Prostate gland (tissue), 2 donors: ENCODE data around the gene OR2H1. TPM values are rescaled to one million over a fixed set of nuclear protein-coding genes. Genes with fewer than 3 reads are reported as not detected.

Source experiments
- DNase-seq: peaks from one replicate; pipeline ENCODE4 v3.0.0-alpha.2; 2019; ENCODE audit warnings: low spot score
- H3K27ac ChIP-seq, 2 donors: fragments of 200-600 bp; sonication (generic); 2 replicates each; pipeline ENCODE4 v1.5.1; 2017 to 2019
- H3K27me3 ChIP-seq: fragments of 200-600 bp; sonication (generic); replicated peaks from 2 replicates; pipeline ENCODE4 v1.5.1; 2019; ENCODE audit not compliant: insufficient read depth
- H3K36me3 ChIP-seq, 2 donors: fragments of 200-600 bp; sonication (generic); 1 replicate in 1 of 2; 2 replicates in 1 of 2; pipeline versions ENCODE4 v1.5.1 to v1.8.1; 2017 to 2019
- H3K4me1 ChIP-seq: fragments of 200-600 bp; sonication (generic); replicated peaks from 2 replicates; pipeline ENCODE4 v1.5.1; 2019
- H3K4me3 ChIP-seq, 2 donors: fragments of 200-600 bp; sonication (generic); 2 replicates each; pipeline ENCODE4 v1.5.1; 2017 to 2019
- H3K9me3 ChIP-seq: fragments of 200-600 bp; sonication (generic); 2 replicates; pipeline ENCODE4 v1.5.1; 2017
- POLR2A ChIP-seq: fragments of 450-650 bp; IDR thresholded peaks from one replicate; pipeline ENCODE4 v1.6.1; 2016; ENCODE audit warnings: antibody characterized with exemption, mild to moderate bottlenecking
- POLR2AphosphoS5 ChIP-seq: sonication (generic); formaldehyde crosslinking; IDR thresholded peaks from one replicate; pipeline ENCODE4 v1.6.1; 2017; ENCODE audit warnings: antibody characterized with exemption
- WGBS: methylation state at CpG from one replicate; pipeline ENCODE4 v1.1.5; 2018; 5-methylcytosine and 5-hydroxymethylcytosine counted together
- intact Hi-C: fragments of 100-400 bp; cut with DNase I; formaldehyde crosslinking; loops from one replicate; pipeline ENCODE4 v1.14.2; 2022
- total RNA-seq, 2 donors: library from RNA; depleted of rRNA; stranded (reverse); fragments of >200 nt; gene quantifications; one replicate each; pipeline ENCODE4 v1.1.0, GENCODE V29; 2016
- TF ChIP-seq, protein P1 (sequence below), 4 experiments: fragments of 200-600 bp in 2 of 4; fragments of 450-650 bp in 2 of 4; sonication (generic) in 2 of 4; IDR thresholded peaks; 1 replicate in 3 of 4; 2 replicates in 1 of 4; pipeline ENCODE4 v1.5.1; 2016 to 2019; ENCODE audit warnings: antibody characterized with exemption in 4 of 4, mild to moderate bottlenecking in 2 of 4, moderate library complexity in 2 of 4

The OR2H1 gene
- total RNA-seq, 2 donors from 2014 or later, result 1.1 TPM; not detected in 1

DNA sequence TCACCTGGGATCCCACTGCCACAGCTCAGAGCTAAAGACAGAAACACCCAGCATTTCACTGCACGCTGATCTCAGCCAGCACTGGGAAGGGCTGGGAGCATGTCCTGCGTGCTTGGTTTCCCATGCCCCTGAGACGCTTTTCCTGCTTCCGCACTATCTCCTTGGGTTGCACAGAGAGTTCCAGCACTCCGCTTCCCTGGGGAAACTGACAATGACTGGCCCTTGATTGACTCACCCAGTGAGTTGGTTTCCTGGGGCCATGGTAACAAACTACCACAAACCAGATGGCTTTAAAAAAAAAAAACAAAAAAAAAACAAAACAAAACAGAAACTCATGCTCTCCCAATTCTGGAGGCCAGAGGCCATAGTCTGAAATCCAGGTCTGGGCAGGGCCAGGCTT, 45.6 kb downstream of the OR2H1 start:
- no peak for DNase-seq
- WGBS, result 90% methylated on average over 5 of the region's 5 CpGs
- intact Hi-C loops, result no loop called here
- TF ChIP-seq, protein P1, sequence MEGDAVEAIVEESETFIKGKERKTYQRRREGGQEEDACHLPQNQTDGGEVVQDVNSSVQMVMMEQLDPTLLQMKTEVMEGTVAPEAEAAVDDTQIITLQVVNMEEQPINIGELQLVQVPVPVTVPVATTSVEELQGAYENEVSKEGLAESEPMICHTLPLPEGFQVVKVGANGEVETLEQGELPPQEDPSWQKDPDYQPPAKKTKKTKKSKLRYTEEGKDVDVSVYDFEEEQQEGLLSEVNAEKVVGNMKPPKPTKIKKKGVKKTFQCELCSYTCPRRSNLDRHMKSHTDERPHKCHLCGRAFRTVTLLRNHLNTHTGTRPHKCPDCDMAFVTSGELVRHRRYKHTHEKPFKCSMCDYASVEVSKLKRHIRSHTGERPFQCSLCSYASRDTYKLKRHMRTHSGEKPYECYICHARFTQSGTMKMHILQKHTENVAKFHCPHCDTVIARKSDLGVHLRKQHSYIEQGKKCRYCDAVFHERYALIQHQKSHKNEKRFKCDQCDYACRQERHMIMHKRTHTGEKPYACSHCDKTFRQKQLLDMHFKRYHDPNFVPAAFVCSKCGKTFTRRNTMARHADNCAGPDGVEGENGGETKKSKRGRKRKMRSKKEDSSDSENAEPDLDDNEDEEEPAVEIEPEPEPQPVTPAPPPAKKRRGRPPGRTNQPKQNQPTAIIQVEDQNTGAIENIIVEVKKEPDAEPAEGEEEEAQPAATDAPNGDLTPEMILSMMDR (IDR thresholded peaks at IDR 0.05), result no peak
- TF ChIP-seq POLR2AphosphoS5 (no peak), POLR2A (no peak)
- H3K9me3 ChIP-seq, result no peaks in the 10 kb centered on the region
- H3K27ac ChIP-seq, result no peak overlapping the region
- no peaks in the 10 kb centered on the region for H3K36me3 ChIP-seq
- no peak overlapping the region for H3K4me3 ChIP-seq
- no peaks in the 10 kb centered on the region for H3K4me1 ChIP-seq
- no peaks in the 10 kb centered on the region for H3K27me3 ChIP-seq

DNA sequence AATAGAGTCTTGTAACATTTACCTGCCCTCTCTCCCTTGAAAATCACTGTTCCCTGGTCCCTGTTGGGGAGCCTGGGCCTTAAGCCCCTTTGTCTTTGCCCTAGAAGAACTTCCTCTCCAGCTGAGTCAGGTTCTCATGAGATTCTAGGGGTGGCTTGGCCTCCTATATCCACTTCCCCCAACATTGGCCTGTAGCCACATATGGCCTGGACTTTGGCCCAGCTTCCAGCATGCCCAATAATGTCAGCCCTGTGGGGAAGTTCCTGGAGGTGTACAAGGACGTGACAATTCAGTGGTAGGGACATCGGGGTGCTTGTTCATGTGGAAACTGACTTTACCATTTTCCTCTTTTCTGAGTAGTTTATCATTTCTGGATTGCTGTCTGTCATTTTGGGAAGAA, 48.0 kb downstream of the OR2H1 start:
- no peak for DNase-seq
- H3K36me3 ChIP-seq, result no peaks in the 10 kb centered on the region
- no peaks in the 10 kb centered on the region for H3K9me3 ChIP-seq
- H3K4me3 ChIP-seq, result no peak overlapping the region
- no peaks in the 10 kb centered on the region for H3K27me3 ChIP-seq
- no peaks in the 10 kb centered on the region for H3K4me1 ChIP-seq
- TF ChIP-seq, protein P1 (IDR thresholded peaks at IDR 0.05), result no peak
- TF ChIP-seq POLR2A (no peak), POLR2AphosphoS5 (no peak)
- H3K27ac ChIP-seq, result no peak overlapping the region
- 71% methylated on average over 2 of the region's 2 CpGs for WGBS
- intact Hi-C loops, result no loop called here

DNA sequence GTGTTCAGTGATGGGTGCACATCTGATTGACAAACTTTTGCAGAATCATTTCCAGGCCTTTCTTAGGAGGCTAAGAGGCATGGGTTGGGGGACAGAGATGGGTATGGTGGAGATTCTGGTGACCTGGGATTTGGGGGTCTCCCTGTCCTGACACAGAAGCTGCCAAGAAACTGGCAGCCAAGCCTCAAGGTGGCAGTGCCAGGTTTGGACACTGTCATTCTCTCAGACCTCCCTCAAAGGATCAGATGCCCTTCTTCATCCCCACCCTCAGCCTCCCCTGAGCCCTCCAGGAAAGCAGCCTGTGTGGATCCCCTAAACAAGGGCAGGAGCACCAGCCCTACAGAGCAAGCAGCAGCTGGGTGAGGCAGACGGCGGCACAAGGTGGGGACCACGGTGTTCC, 48.9 kb downstream of the OR2H1 start:
- 100% methylated on average over 3 of the region's 3 CpGs for WGBS
- no peaks in the 10 kb centered on the region for H3K4me1 ChIP-seq
- no peaks in the 10 kb centered on the region for H3K36me3 ChIP-seq
- H3K27me3 ChIP-seq, result no peaks in the 10 kb centered on the region
- H3K4me3 ChIP-seq, result no peak overlapping the region
- no peaks in the 10 kb centered on the region for H3K9me3 ChIP-seq
- intact Hi-C loops, result no loop called here
- no peak overlapping the region for H3K27ac ChIP-seq
- no peak for TF ChIP-seq POLR2AphosphoS5
- TF ChIP-seq POLR2A, result no peak
- TF ChIP-seq, protein P1 (IDR thresholded peaks at IDR 0.05), result no peak
- no peak for DNase-seq

DNA sequence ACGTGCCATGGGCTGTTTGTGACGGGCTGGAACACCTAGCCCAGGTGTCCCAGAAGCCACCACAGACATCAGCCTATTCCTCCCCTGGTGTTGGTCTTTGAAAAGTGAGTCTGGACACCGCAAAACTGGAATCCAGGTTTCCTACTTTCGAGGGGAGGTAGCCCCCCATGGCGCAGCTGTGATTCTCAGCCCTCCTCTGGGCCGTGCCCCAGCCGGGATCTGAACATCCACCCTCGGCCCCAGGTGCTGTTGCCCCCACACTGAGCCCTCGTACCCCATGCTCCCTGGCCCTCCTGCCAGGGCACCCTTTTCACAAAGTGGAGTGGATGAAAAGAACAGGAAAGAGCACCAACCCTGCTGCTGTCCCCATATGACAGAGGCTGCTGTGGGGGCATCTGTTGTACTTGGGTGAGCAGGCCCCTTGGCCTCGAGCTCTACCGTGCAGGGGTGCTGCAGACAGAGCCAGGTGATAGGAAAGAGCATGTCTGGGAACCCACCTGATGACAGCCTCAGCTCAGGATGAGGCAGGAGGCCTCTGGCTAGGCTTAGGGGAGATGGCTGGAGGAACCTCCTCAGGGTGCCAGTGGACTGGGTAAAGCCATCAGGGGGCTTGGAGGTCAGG, 49.6 kb downstream of the OR2H1 start:
- H3K9me3 ChIP-seq, result no peaks in the 10 kb centered on the region
- H3K4me3 ChIP-seq, result no peak overlapping the region
- 80% methylated on average over 11 of the region's 11 CpGs for WGBS
- TF ChIP-seq POLR2AphosphoS5 (no peak), POLR2A (no peak)
- TF ChIP-seq, protein P1 (IDR thresholded peaks at IDR 0.05), result no peak
- H3K36me3 ChIP-seq, result no peaks in the 10 kb centered on the region
- no peaks in the 10 kb centered on the region for H3K27me3 ChIP-seq
- DNase-seq, result no peak
- no peaks in the 10 kb centered on the region for H3K4me1 ChIP-seq
- intact Hi-C loops, result no loop called here
- no peak overlapping the region for H3K27ac ChIP-seq

DNA sequence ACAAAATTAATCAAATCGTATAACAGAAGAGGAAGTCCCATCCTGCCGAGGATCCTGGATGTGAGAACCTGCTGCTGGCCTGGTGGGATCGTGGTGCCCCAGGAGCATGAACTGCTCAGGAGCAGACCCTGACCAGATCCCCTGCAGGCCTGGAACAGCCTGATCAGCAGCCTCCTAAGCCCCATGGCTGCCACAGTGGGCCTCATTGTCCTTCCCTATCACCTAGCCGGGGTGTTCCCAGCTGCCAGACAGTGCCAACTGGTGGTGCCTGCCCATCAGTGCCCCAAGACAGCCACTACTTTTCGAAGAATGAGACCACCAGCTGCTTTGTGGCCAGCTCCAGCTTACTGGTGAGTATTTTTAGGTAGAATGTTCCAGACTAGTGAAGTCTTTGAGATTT, 50.4 kb downstream of the OR2H1 start:
- TF ChIP-seq POLR2A (no peak), POLR2AphosphoS5 (no peak)
- TF ChIP-seq, protein P1 (IDR thresholded peaks at IDR 0.05), result no peak
- 86% methylated on average over 5 of the region's 5 CpGs for WGBS
- Histone ChIP-seq H3K27me3 (no peaks in the 10 kb centered on the region), H3K4me3 (no peak overlapping the region), H3K27ac (no peak overlapping the region), H3K4me1 (no peaks in the 10 kb centered on the region), H3K36me3 (no peaks in the 10 kb centered on the region), H3K9me3 (no peaks in the 10 kb centered on the region)
- intact Hi-C loops, result no loop called here
- DNase-seq, result no peak
